DOHH2 (cell line): ENCODE data around the gene FAM170A.

Source experiments
- H3F3A ChIP-seq: fragments of 200-600 bp; sonication (generic), shearing (Covaris generic); 2 replicates; pipeline ENCODE4 v1.6.0; 2016; ENCODE audit warnings: antibody characterized with exemption, mild to moderate bottlenecking; ENCODE audit not compliant: control insufficient read depth, insufficient read depth
- H3K27ac ChIP-seq: fragments of 200-600 bp; sonication (generic); 2 replicates; pipeline ENCODE4 v1.5.1; 2014; ENCODE audit warnings: low read depth, mild to moderate bottlenecking, low read length, moderate library complexity
- H3K27me3 ChIP-seq: fragments of 200-600 bp; sonication (generic); 2 replicates; pipeline ENCODE4 v1.6.1; 2014; ENCODE audit warnings: mild to moderate bottlenecking, low read length, mixed read lengths; ENCODE audit not compliant: control insufficient read depth
- H3K36me3 ChIP-seq: fragments of 200-600 bp; sonication (generic); 2 replicates; pipeline ENCODE4 v1.6.1; 2014; ENCODE audit warnings: mild to moderate bottlenecking, low read length, moderate library complexity, mixed read lengths; ENCODE audit not compliant: control insufficient read depth
- H3K4me1 ChIP-seq: fragments of 200-600 bp; sonication (generic); 2 replicates; pipeline ENCODE4 v1.6.1; 2014; ENCODE audit warnings: mild to moderate bottlenecking, low read length, mixed read lengths; ENCODE audit not compliant: control insufficient read depth
- H3K4me2 ChIP-seq: fragments of 200-600 bp; sonication (generic); 2 replicates; pipeline ENCODE4 v1.6.0; 2014; ENCODE audit warnings: mild to moderate bottlenecking, low read length, moderate library complexity
- H3K4me3 ChIP-seq: fragments of 200-600 bp; sonication (generic); 2 replicates; pipeline ENCODE4 v1.5.1; 2014; ENCODE audit warnings: mild to moderate bottlenecking, low read length, mixed read lengths
- H3K79me2 ChIP-seq: fragments of 200-600 bp; sonication (generic); 2 replicates; pipeline ENCODE4 v1.6.1; 2014; ENCODE audit warnings: mild to moderate bottlenecking, low read length, mixed read lengths; ENCODE audit not compliant: control insufficient read depth
- H3K9me2 ChIP-seq: fragments of 200-600 bp; sonication (generic); replicated peaks from 2 replicates; pipeline ENCODE4 v1.6.1; 2014; ENCODE audit warnings: mild to moderate bottlenecking, low read length, mixed read lengths; ENCODE audit not compliant: control insufficient read depth
- H3K9me3 ChIP-seq: fragments of 200-600 bp; sonication (generic); 2 replicates; pipeline ENCODE4 v1.6.1; 2014; ENCODE audit warnings: antibody characterized with exemption, low read length, mixed read lengths; ENCODE audit not compliant: control insufficient read depth, insufficient read depth
- H4K20me1 ChIP-seq: fragments of 200-600 bp; sonication (generic); 2 replicates; pipeline ENCODE4 v1.6.0; 2014; ENCODE audit warnings: low read depth, mild to moderate bottlenecking, antibody characterized with exemption, low read length, moderate library complexity; ENCODE audit not compliant: control insufficient read depth, insufficient read depth
- CTCF ChIP-seq: fragments of 200-600 bp; sonication (generic); IDR thresholded peaks from one replicate; pipeline ENCODE4 v1.5.1; 2014; ENCODE audit warnings: antibody characterized with exemption, mild to moderate bottlenecking, low read depth, low read length; ENCODE audit not compliant: poor library complexity, severe bottlenecking
- EZH2phosphoT487 ChIP-seq: fragments of 200-600 bp; sonication (generic); IDR thresholded peaks from 2 replicates; pipeline ENCODE4 v1.6.1; 2017; ENCODE audit warnings: borderline replicate concordance, mild to moderate bottlenecking, antibody characterized with exemption, low read length, moderate library complexity, mixed read lengths

Gene FAM170A

DNA sequence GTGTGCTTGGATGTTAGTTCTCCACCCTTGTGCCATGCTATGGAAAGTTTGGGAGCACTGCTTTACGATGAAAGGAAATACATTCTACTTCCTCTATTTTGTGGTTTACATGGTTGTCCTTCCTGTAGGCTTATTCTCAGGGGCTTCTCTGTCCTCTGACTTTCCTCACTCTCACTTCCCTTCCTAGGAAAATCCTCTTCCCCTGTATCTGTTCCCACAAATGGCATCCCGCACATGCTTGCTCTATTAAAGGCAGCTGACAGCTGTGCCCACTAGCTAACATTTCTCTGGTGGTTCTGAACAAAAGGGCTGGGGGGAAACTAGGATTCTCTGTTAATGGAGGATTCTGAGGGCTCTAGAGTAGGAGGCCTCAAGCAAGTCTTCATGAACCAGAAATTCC is 52.4 kb downstream of the FAM170A start:
- Histone ChIP-seq H3K9me3 (no peaks in the 10 kb centered on the region), H3K36me3 (no peaks in the 10 kb centered on the region), H3K79me2 (no peaks in the 10 kb centered on the region), H3K4me3 (no peak overlapping the region), H3K27ac (no peak overlapping the region), H3K4me2 (no peak overlapping the region), H3K27me3 (no peaks in the 10 kb centered on the region), H3K4me1 (peaks cover 4% of the 10 kb centered on the region), H3K9me2 (no peaks in the 10 kb centered on the region), H3F3A (no peaks in the 10 kb centered on the region), H4K20me1 (no peaks in the 10 kb centered on the region)
- TF ChIP-seq EZH2phosphoT487 (no peak), CTCF (no peak)

DNA sequence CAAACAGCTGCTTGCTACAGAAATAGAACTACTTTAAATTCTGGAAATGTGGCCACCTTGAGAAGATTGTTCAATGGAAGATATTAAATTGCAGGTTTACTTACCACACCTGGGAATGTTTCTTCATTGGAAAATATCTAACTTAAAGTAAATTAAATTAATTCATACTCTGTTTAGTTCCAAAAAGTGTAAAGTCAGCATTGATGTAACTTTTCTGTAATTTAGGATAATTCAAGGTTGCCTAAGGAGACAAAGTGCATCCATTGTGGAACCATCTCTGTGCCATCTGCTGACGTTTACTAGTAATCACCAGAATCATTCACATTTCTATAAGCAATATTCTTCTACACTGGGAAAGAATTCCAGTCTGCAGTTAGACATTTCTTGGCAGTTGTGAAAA is 53.0 kb downstream of the FAM170A start:
- no peak overlapping the region for H3K4me2 ChIP-seq
- no peaks in the 10 kb centered on the region for H3K27me3 ChIP-seq
- H3F3A ChIP-seq, result no peaks in the 10 kb centered on the region
- H3K9me3 ChIP-seq, result no peaks in the 10 kb centered on the region
- no peaks in the 10 kb centered on the region for H3K36me3 ChIP-seq
- H4K20me1 ChIP-seq, result no peaks in the 10 kb centered on the region
- no peaks in the 10 kb centered on the region for H3K9me2 ChIP-seq
- no peak overlapping the region for H3K27ac ChIP-seq
- peaks cover 4% of the 10 kb centered on the region for H3K4me1 ChIP-seq
- no peak overlapping the region for H3K4me3 ChIP-seq
- TF ChIP-seq EZH2phosphoT487, result no peak
- TF ChIP-seq CTCF, result no peak
- H3K79me2 ChIP-seq, result no peaks in the 10 kb centered on the region
